Testis (tissue), 3 donors: ENCODE results near the gene ADAMTS13. TPM values are rescaled to one million over a fixed set of nuclear protein-coding genes. Genes with fewer than 3 reads are reported as not detected.

Experiments used
- DNase-seq: peaks from one replicate; pipeline ENCODE4 v3.0.0-alpha.2; 2019
- H3K27ac ChIP-seq, 2 donors: fragments of 200-600 bp; sonication (generic); one replicate each; pipeline ENCODE4 v1.5.1; 2019
- H3K27me3 ChIP-seq: fragments of 200-600 bp; sonication (generic); one replicate; pipeline ENCODE4 v1.5.1; 2019
- H3K36me3 ChIP-seq: fragments of 200-600 bp; sonication (generic); one replicate; pipeline ENCODE4 v1.5.1; 2017; ENCODE audit warnings: low read depth; ENCODE audit errors: missing control alignments
- H3K4me1 ChIP-seq: fragments of 200-600 bp; sonication (generic); one replicate; pipeline ENCODE4 v1.5.1; 2019
- H3K4me3 ChIP-seq, 2 donors: fragments of 200-600 bp; sonication (generic); one replicate each; pipeline ENCODE4 v1.5.1; 2017 to 2019
- H3K9me3 ChIP-seq: fragments of 200-600 bp; sonication (generic); one replicate; pipeline ENCODE4 v1.5.1; 2017
- POLR2A ChIP-seq: fragments of 450-650 bp; IDR thresholded peaks from one replicate; pipeline ENCODE4 v1.6.1; 2017; ENCODE audit warnings: antibody characterized with exemption, mild to moderate bottlenecking, moderate library complexity
- WGBS, 2 donors: methylation state at CpG; one replicate each; pipeline ENCODE4 v1.1.5; 2018; 5-methylcytosine and 5-hydroxymethylcytosine counted together
- intact Hi-C: fragments of 100-400 bp; cut with DNase I; formaldehyde crosslinking; loops from one replicate; pipeline ENCODE4 v1.15.1; 2023; ENCODE audit warnings: low total_unique reads
- polyA plus RNA-seq: library from polyadenylated mRNA; stranded (reverse); fragments of 350-450 nt; fragmentation: Illumina TruSeq; extraction: RNeasy Lipid Tissue Mini Kit (QIAGEN cat#74804); gene quantifications from one replicate; pipeline ENCODE4 v1.2.3, GENCODE V29; 2014; ENCODE audit warnings: low read depth, low replicate concordance; ENCODE audit not compliant: insufficient read depth
- total RNA-seq, 2 donors: library from RNA; depleted of rRNA; stranded (reverse); fragments of >200 nt; gene quantifications; one replicate each; pipeline ENCODE4 v1.2.3, GENCODE V29; 2016
- TF ChIP-seq, protein P1 (sequence below), 3 experiments: fragments of 450-650 bp in 2 of 3; fragments of 200-600 bp in 1 of 3; sonication (generic) in 1 of 3; IDR thresholded peaks; one replicate each; pipeline ENCODE4 v1.5.1; 2016 to 2019; ENCODE audit warnings: antibody characterized with exemption in 3 of 3, mild to moderate bottlenecking in 2 of 3, moderate library complexity in 1 of 3

Gene ADAMTS13
- total and polyA plus RNA-seq, 3 donors from 2014 or later: 15.4 to 21.2 (median 15.6) TPM

DNA sequence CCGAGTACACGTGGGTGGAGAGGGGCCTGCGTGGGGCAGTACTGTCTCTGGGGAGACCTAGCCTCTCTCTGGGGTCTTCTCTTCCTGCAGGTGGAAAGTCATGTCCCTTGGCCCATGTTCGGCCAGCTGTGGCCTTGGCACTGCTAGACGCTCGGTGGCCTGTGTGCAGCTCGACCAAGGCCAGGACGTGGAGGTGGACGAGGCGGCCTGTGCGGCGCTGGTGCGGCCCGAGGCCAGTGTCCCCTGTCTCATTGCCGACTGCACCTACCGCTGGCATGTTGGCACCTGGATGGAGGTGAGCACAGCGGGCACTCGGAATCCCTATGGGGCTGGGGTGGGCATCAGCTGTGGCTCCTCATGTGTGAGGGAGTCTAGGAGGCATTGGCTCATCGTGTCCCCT, 32.2 kb downstream of the ADAMTS13 start:
- intact Hi-C loops: no loop called here
- TF ChIP-seq, protein P1, sequence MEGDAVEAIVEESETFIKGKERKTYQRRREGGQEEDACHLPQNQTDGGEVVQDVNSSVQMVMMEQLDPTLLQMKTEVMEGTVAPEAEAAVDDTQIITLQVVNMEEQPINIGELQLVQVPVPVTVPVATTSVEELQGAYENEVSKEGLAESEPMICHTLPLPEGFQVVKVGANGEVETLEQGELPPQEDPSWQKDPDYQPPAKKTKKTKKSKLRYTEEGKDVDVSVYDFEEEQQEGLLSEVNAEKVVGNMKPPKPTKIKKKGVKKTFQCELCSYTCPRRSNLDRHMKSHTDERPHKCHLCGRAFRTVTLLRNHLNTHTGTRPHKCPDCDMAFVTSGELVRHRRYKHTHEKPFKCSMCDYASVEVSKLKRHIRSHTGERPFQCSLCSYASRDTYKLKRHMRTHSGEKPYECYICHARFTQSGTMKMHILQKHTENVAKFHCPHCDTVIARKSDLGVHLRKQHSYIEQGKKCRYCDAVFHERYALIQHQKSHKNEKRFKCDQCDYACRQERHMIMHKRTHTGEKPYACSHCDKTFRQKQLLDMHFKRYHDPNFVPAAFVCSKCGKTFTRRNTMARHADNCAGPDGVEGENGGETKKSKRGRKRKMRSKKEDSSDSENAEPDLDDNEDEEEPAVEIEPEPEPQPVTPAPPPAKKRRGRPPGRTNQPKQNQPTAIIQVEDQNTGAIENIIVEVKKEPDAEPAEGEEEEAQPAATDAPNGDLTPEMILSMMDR (IDR thresholded peaks at IDR 0.05): no peak
- no peak for TF ChIP-seq POLR2A
- DNase-seq: no peak
- WGBS, 2 donors: 83 to 86% methylated on average over 2 to 19 of the region's 19 CpGs
- H3K9me3 ChIP-seq: no peaks in the 10 kb centered on the region
- no peaks in the 10 kb centered on the region for H3K36me3 ChIP-seq
- H3K4me3 ChIP-seq: no peak overlapping the region
- H3K27ac ChIP-seq: no peak overlapping the region
- no peaks in the 10 kb centered on the region for H3K4me1 ChIP-seq
- H3K27me3 ChIP-seq: no peaks in the 10 kb centered on the region

DNA sequence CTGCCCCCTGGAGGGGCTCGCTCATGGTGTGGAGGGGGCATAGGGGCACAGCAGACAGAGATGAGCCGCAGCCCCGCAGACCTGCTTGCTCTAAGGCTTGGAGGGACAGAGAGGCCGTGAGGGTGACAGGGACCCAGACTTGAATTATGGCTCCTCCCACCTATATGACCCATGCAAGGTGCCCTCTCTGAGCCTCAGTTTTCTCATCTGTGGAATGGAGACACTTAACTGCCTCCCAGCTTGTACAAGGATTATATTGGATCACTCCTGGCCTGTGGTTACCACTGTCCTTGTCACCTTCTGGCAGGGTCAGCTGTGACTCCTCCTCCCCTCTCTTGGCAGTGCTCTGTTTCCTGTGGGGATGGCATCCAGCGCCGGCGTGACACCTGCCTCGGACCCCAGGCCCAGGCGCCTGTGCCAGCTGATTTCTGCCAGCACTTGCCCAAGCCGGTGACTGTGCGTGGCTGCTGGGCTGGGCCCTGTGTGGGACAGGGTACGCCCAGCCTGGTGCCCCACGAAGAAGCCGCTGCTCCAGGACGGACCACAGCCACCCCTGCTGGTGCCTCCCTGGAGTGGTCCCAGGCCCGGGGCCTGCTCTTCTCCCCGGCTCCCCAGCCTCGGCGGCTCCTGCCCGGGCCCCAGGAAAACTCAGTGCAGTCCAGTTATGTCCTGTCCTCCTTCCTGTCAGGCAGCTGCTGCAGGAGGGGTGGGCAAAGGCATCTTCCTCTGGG, 32.9 kb downstream of the ADAMTS13 start:
- Histone ChIP-seq H3K27ac (no peak overlapping the region), H3K4me1 (no peaks in the 10 kb centered on the region), H3K9me3 (no peaks in the 10 kb centered on the region), H3K4me3 (no peak overlapping the region), H3K36me3 (no peaks in the 10 kb centered on the region), H3K27me3 (no peaks in the 10 kb centered on the region)
- TF ChIP-seq, protein P1 (IDR thresholded peaks at IDR 0.05): no peak
- no peak for TF ChIP-seq POLR2A
- intact Hi-C loops: no loop called here
- WGBS, 2 donors: 82 to 94% methylated on average over 5 to 19 of the region's 20 CpGs
- no peak for DNase-seq

DNA sequence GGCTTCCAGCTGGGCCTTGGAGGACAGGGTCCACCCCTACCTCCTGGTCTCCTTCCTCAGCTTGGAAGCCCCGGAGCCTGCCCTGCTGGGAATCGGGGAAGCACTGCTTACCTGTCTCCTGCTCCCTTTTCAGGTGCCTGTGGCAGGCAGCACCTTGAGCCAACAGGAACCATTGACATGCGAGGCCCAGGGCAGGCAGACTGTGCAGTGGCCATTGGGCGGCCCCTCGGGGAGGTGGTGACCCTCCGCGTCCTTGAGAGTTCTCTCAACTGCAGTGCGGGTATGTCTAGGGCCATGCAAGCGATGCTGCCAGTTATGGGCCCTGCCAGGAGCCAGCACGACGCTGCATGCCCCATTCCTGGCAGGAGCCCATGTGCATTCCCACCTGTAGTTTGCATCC, 33.8 kb downstream of the ADAMTS13 start:
- peaks cover 6% of the 10 kb centered on the region for H3K4me1 ChIP-seq
- WGBS, 2 donors: 96 to 100% methylated on average over 6 to 11 of the region's 11 CpGs
- H3K36me3 ChIP-seq: no peaks in the 10 kb centered on the region
- H3K9me3 ChIP-seq: no peaks in the 10 kb centered on the region
- no peak for TF ChIP-seq POLR2A
- TF ChIP-seq, protein P1 (IDR thresholded peaks at IDR 0.05): no peak
- no peaks in the 10 kb centered on the region for H3K27me3 ChIP-seq
- DNase-seq: no peak
- H3K4me3 ChIP-seq: no peak overlapping the region
- H3K27ac ChIP-seq: no peak overlapping the region
- intact Hi-C loops: no loop called here

GRCh38 chr9:133456409-133456808, 34.2 kb downstream of the ADAMTS13 start:
- Histone ChIP-seq H3K9me3 (no peaks in the 10 kb centered on the region), H3K4me1 (peaks cover 7% of the 10 kb centered on the region), H3K27me3 (no peaks in the 10 kb centered on the region), H3K4me3 (no peak overlapping the region), H3K27ac (no peak overlapping the region), H3K36me3 (no peaks in the 10 kb centered on the region)
- WGBS, 2 donors: 91 to 98% methylated on average over 6 to 9 of the region's 9 CpGs
- intact Hi-C loops: no loop called here
- no peak for TF ChIP-seq POLR2A
- TF ChIP-seq, protein P1 (IDR thresholded peaks at IDR 0.05): no peak
- DNase-seq: no peak

DNA sequence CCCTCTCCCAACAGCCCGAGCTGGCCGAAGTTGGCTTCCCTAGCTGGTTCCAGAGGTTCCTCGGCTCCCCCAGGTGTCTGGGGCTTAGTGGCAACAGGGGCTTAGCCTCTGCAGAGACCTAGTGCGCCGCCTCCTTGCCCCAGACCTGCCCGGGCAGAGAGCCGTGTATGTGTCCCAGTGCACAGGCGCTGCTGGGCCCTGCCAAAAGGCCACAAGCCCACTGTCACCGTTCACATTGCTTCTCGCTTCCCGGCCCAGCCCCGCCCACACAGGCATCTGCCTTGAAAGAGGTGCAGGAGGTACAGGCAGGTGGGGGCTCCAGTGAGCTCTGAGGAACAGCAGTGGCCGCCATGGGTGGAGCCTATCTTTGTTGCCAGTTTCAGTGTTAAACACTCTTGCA, 35.1 kb downstream of the ADAMTS13 start:
- Histone ChIP-seq H3K4me1 (peaks cover 7% of the 10 kb centered on the region), H3K36me3 (no peaks in the 10 kb centered on the region), H3K27me3 (no peaks in the 10 kb centered on the region), H3K27ac (no peak overlapping the region), H3K9me3 (no peaks in the 10 kb centered on the region), H3K4me3 (no peak overlapping the region)
- whole genome bisulfite sequencing, 2 donors: 83 to 94% methylated on average over 2 to 13 of the region's 13 CpGs
- intact Hi-C loops: no loop called here
- TF ChIP-seq POLR2A: no peak
- TF ChIP-seq, protein P1 (IDR thresholded peaks at IDR 0.05): no peak
- DNase-seq: no peak
